H1 (cell line): ENCODE data around the gene CD300LG. TPM values are rescaled to one million over a fixed set of nuclear protein-coding genes. Genes with fewer than 3 reads are reported as not detected.

Source experiments
- CTCF ChIA-PET: fragments of 300-600 bp; sonication (Branson Sonifier 250); formaldehyde crosslinking; loops from one replicate; lab custom pipeline; 2021; ENCODE audit not compliant: partially characterized antibody; lab: Charles Lee
- POLR2A ChIA-PET: fragments of 300-600 bp; sonication (Branson Sonifier 250); formaldehyde crosslinking; loops from one replicate; lab custom pipeline; 2021; ENCODE audit warnings: inconsistent platforms; ENCODE audit not compliant: partially characterized antibody; lab: Charles Lee
- DNase-seq, 2 experiments: peaks; one replicate each; pipeline versions ENCODE4 v3.0.0 to v3.0.0-alpha.2; 2010 to 2022; ENCODE audit warnings: low spot score in 2 of 2, low read depth in 1 of 2, mixed read lengths in 1 of 2
- FAIRE-seq: peaks from 2 replicates; lab custom pipeline; 2011; peaks lifted over from hg19 to GRCh38; lab: Jason Lieb, UNC
- H2AFZ ChIP-seq: 2 replicates; pipeline ENCODE4 v1.8.1; 2012; ENCODE audit warnings: low read length, inconsistent platforms
- H2AK5ac ChIP-seq: 2 replicates; pipeline ENCODE4 v1.6.1; 2013; ENCODE audit warnings: low read depth, low read length
- H2BK120ac ChIP-seq: replicated peaks from 2 replicates; pipeline ENCODE3; 2013; ENCODE audit warnings: low read depth, low read length, inconsistent platforms
- H2BK12ac ChIP-seq: 2 replicates; pipeline ENCODE4 v1.6.1; 2013; ENCODE audit warnings: low read depth, low read length
- H2BK15ac ChIP-seq: 2 replicates; pipeline ENCODE4 v1.6.1; 2013; ENCODE audit warnings: low read length
- H2BK20ac ChIP-seq: 2 replicates; pipeline ENCODE4 v1.6.1; 2013; ENCODE audit warnings: low read length
- H2BK5ac ChIP-seq: 2 replicates; pipeline ENCODE4 v1.6.1; 2013; ENCODE audit warnings: low read depth, low read length
- H3K14ac ChIP-seq: 2 replicates; pipeline ENCODE4 v1.6.1; 2013; ENCODE audit warnings: inconsistent platforms; ENCODE audit not compliant: insufficient read length
- H3K18ac ChIP-seq: 2 replicates; pipeline ENCODE4 v1.6.1; 2013; ENCODE audit warnings: low read length; ENCODE audit errors: extremely low read depth
- H3K23ac ChIP-seq: 2 replicates; pipeline ENCODE4 v1.6.1; 2013; ENCODE audit warnings: inconsistent platforms; ENCODE audit not compliant: insufficient read length
- H3K23me2 ChIP-seq: 2 replicates; pipeline ENCODE4 v1.6.1; 2013; ENCODE audit warnings: low read depth, low read length
- H3K27ac ChIP-seq: 2 replicates; pipeline ENCODE4 v1.6.1; 2011; ENCODE audit warnings: low read depth, low read length, inconsistent platforms
- H3K27me3 ChIP-seq, 4 experiments: replicated peaks in 1 of 4; 1 replicate in 1 of 4; 2 replicates in 3 of 4; pipeline versions ENCODE4 v1.6.1 to v1.8.1; 2011 to 2013; ENCODE audit warnings: low read length in 3 of 4, mild to moderate bottlenecking in 3 of 4, inconsistent platforms in 2 of 4, mixed read lengths in 2 of 4, moderate library complexity in 1 of 4; ENCODE audit not compliant: control insufficient read depth in 3 of 4, insufficient read depth in 3 of 4; ENCODE audit errors: extremely low read depth in 1 of 4
- H3K36me3 ChIP-seq, 4 experiments: 2 replicates each; pipeline versions ENCODE4 v1.6.1 to v1.8.1; 2011 to 2013; ENCODE audit warnings: mild to moderate bottlenecking in 4 of 4, low read length in 3 of 4, moderate library complexity in 2 of 4, control low read depth in 1 of 4, inconsistent platforms in 1 of 4; ENCODE audit not compliant: insufficient read depth in 4 of 4, control insufficient read depth in 2 of 4
- H3K4ac ChIP-seq: replicated peaks from 2 replicates; pipeline ENCODE3; 2013; ENCODE audit warnings: low read length, low read depth, mixed read lengths, inconsistent platforms; ENCODE audit not compliant: insufficient read length
- H3K4me1 ChIP-seq, 4 experiments: replicated peaks in 1 of 4; 1 replicate in 1 of 4; 2 replicates in 3 of 4; pipeline versions ENCODE4 v1.6.1 to v1.8.1; 2011 to 2013; ENCODE audit warnings: low read length in 3 of 4, inconsistent platforms in 2 of 4, mixed read lengths in 1 of 4; ENCODE audit not compliant: insufficient read depth in 4 of 4, control insufficient read depth in 3 of 4
- H3K4me2 ChIP-seq, 2 experiments: 2 replicates each; pipeline versions ENCODE4 v1.6.1 to v1.8.1; 2011 to 2013; ENCODE audit warnings: low read depth in 2 of 2, low read length in 2 of 2, control low read depth in 1 of 2, inconsistent platforms in 1 of 2, mild to moderate bottlenecking in 1 of 2; ENCODE audit not compliant: insufficient read depth in 1 of 2
- H3K4me3 ChIP-seq, 4 experiments: fragments of 200-600, 300-600 bp in 1 of 4; sonication (generic), shearing (Covaris generic), sonication (Bioruptor Twin) in 1 of 4; 2 replicates each; pipeline versions ENCODE4 v1.5.1 to v1.8.1; 2011 to 2016; ENCODE audit warnings: low read length in 4 of 4, low read depth in 3 of 4, control low read depth in 2 of 4, inconsistent platforms in 2 of 4, mild to moderate bottlenecking in 2 of 4, mixed read lengths in 1 of 4, moderate library complexity in 1 of 4; ENCODE audit not compliant: insufficient read depth in 2 of 4; ENCODE audit errors: extremely low read depth in 1 of 4
- H3K56ac ChIP-seq: replicated peaks from 2 replicates; pipeline ENCODE3; 2013; ENCODE audit warnings: low read depth, mild to moderate bottlenecking, mixed read lengths, low read length, inconsistent platforms; ENCODE audit not compliant: insufficient read length
- H3K79me1 ChIP-seq: 2 replicates; pipeline ENCODE4 v1.6.1; 2013; ENCODE audit warnings: low read depth, low read length, control low read depth
- H3K79me2 ChIP-seq, 2 experiments: 2 replicates each; pipeline versions ENCODE4 v1.6.1 to v1.8.1; 2012 to 2013; ENCODE audit warnings: low read length in 2 of 2, mild to moderate bottlenecking in 2 of 2, inconsistent platforms in 1 of 2; ENCODE audit not compliant: insufficient read depth in 2 of 2, control insufficient read depth in 1 of 2
- H3K9ac ChIP-seq, 4 experiments: replicated peaks in 1 of 4; 1 replicate in 1 of 4; 2 replicates in 3 of 4; pipeline versions ENCODE4 v1.6.1 to v1.8.1; 2011 to 2013; ENCODE audit warnings: low read depth in 3 of 4, low read length in 3 of 4, control low read depth in 2 of 4, mild to moderate bottlenecking in 2 of 4, moderate library complexity in 2 of 4, inconsistent platforms in 1 of 4; ENCODE audit errors: extremely low read depth in 1 of 4
- H3K9me3 ChIP-seq, 2 experiments: 2 replicates each; pipeline versions ENCODE4 v1.6.1 to v1.8.1; 2012 to 2013; ENCODE audit warnings: mild to moderate bottlenecking in 2 of 2, moderate library complexity in 2 of 2, control low read depth in 1 of 2, inconsistent platforms in 1 of 2, low read depth in 1 of 2, low read length in 1 of 2, mixed read lengths in 1 of 2; ENCODE audit not compliant: insufficient read depth in 2 of 2
- H4K20me1 ChIP-seq, 2 experiments: replicated peaks in 1 of 2; 2 replicates each; pipeline versions ENCODE3 to v1.8.1; 2011 to 2013; ENCODE audit warnings: inconsistent platforms in 2 of 2, low read length in 2 of 2, mild to moderate bottlenecking in 1 of 2; ENCODE audit not compliant: insufficient read depth in 2 of 2, control insufficient read depth in 1 of 2
- H4K5ac ChIP-seq: 2 replicates; pipeline ENCODE4 v1.6.1; 2013; ENCODE audit warnings: low read length, low read depth, mixed read lengths, inconsistent platforms; ENCODE audit not compliant: insufficient read length
- H4K8ac ChIP-seq: 2 replicates; pipeline ENCODE4 v1.8.0; 2013; ENCODE audit warnings: mild to moderate bottlenecking, moderate library complexity, low read length, inconsistent platforms; ENCODE audit not compliant: insufficient read depth; ENCODE audit errors: extremely low read depth
- H4K91ac ChIP-seq: replicated peaks from 2 replicates; pipeline ENCODE3; 2013; ENCODE audit warnings: low read length, mixed read lengths, inconsistent platforms; ENCODE audit not compliant: insufficient read length
- BACH1 ChIP-seq: IDR thresholded peaks from 2 replicates; pipeline ENCODE4 v1.6.1; 2012; ENCODE audit warnings: low read length, improper control_type of control experiment
- BRCA1 ChIP-seq: IDR thresholded peaks from 2 replicates; pipeline ENCODE4 v1.6.1; 2012; ENCODE audit warnings: low read depth, low read length, improper control_type of control experiment
- CBX5 ChIP-seq: fragments of 300-800, 300-1000 bp; sonication (generic); IDR thresholded peaks from 2 replicates; pipeline ENCODE4 v1.7.1; 2016; ENCODE audit warnings: antibody characterized with exemption, low read length, low read depth
- EGR1 ChIP-seq: IDR thresholded peaks from 2 replicates; pipeline ENCODE4 v1.6.1; 2011; ENCODE audit warnings: low read depth, low read length, borderline replicate concordance
- FOSL1 ChIP-seq: IDR thresholded peaks from 2 replicates; pipeline ENCODE4 v1.6.1; 2011; ENCODE audit warnings: mild to moderate bottlenecking, low read depth, low read length, moderate library complexity; ENCODE audit not compliant: insufficient read depth
- HDAC2 ChIP-seq, 2 experiments: fragments of 300-600 bp in 1 of 2; sonication (generic) in 1 of 2; IDR thresholded peaks; 2 replicates each; pipeline ENCODE4 v1.6.1; 2011 to 2012; ENCODE audit warnings: low read depth in 2 of 2, low read length in 2 of 2, mild to moderate bottlenecking in 2 of 2, moderate library complexity in 2 of 2, borderline replicate concordance in 1 of 2, inconsistent platforms in 1 of 2
- HDAC6 ChIP-seq: IDR thresholded peaks from one replicate; pipeline ENCODE4 v1.7.1; 2012; ENCODE audit warnings: low read depth, mild to moderate bottlenecking, inconsistent platforms, low read length, moderate library complexity
- JUND ChIP-seq: IDR thresholded peaks from 2 replicates; pipeline ENCODE4 v1.6.1; 2011; ENCODE audit warnings: mild to moderate bottlenecking, improper control_type of control experiment, low read length
- POLR2AphosphoS5 ChIP-seq: IDR thresholded peaks from 2 replicates; pipeline ENCODE4 v1.6.1; 2011; ENCODE audit warnings: low read depth, low read length
- RAD21 ChIP-seq, 2 experiments: IDR thresholded peaks in 1 of 2; conservative IDR thresholded peaks in 1 of 2; 2 replicates each; pipeline ENCODE4 v1.6.1; 2011; ENCODE audit warnings: low read depth in 2 of 2, low read length in 2 of 2, improper control_type of control experiment in 1 of 2, inconsistent platforms in 1 of 2, mild to moderate bottlenecking in 1 of 2, moderate library complexity in 1 of 2
- RBBP5 ChIP-seq: IDR thresholded peaks from 2 replicates; pipeline ENCODE4 v1.7.1; 2012; ENCODE audit warnings: low read depth, mild to moderate bottlenecking, inconsistent platforms, low read length, moderate library complexity, borderline replicate concordance
- SP1 ChIP-seq: IDR thresholded peaks from 2 replicates; pipeline ENCODE4 v1.6.1; 2011; ENCODE audit warnings: low read depth, low read length
- WGBS, 2 experiments: shearing (Covaris generic) in 1 of 2; methylation state at CpG; one replicate each; pipeline versions ENCODE4 v1.1.6 to v1.1.7; 2013 to 2015; ENCODE audit warnings: low lambda C conversion rate in 2 of 2, mixed read lengths in 2 of 2, inconsistent platforms in 1 of 2, low coverage in 1 of 2, missing lambda C conversion rate in 1 of 2; ENCODE audit not compliant: insufficient replicate concordance in 2 of 2, insufficient coverage in 1 of 2, insufficient read length in 1 of 2; ENCODE audit errors: extremely low coverage in 1 of 2, missing lambda C conversion rate in 1 of 2; 5-methylcytosine and 5-hydroxymethylcytosine counted together
- polyA plus RNA-seq, 7 experiments: library from polyadenylated mRNA; depleted of rRNA in 3 of 7; stranded (reverse) in 5 of 7; unstranded in 2 of 7; fragments of >200 nt in 5 of 7; fragments of 200-250 nt in 2 of 7; gene quantifications; 1 replicate in 5 of 7; 2 replicates in 1 of 7; 4 replicates in 1 of 7; pipeline versions ENCODE4 v1.2.1 to v1.2.3, GENCODE V29; 2011 to 2013; ENCODE audit warnings: missing spikeins in 2 of 7, mixed read lengths in 2 of 7
- total RNA-seq: library from RNA; stranded (reverse); fragmentation: NEBNext Ultra II Directional; extraction: Animal tissue kit (Norgen Biotek cat#: 25700); gene quantifications from 2 replicates; pipeline ENCODE4 v1.2.1, GENCODE V29; 2021

The CD300LG gene
- total and polyA plus RNA-seq, 2 of the 8 experiments (the other 6 are each of a cell fraction or from before 2014, with no cell fraction given) = 0.06 TPM; not detected in 1

DNA sequence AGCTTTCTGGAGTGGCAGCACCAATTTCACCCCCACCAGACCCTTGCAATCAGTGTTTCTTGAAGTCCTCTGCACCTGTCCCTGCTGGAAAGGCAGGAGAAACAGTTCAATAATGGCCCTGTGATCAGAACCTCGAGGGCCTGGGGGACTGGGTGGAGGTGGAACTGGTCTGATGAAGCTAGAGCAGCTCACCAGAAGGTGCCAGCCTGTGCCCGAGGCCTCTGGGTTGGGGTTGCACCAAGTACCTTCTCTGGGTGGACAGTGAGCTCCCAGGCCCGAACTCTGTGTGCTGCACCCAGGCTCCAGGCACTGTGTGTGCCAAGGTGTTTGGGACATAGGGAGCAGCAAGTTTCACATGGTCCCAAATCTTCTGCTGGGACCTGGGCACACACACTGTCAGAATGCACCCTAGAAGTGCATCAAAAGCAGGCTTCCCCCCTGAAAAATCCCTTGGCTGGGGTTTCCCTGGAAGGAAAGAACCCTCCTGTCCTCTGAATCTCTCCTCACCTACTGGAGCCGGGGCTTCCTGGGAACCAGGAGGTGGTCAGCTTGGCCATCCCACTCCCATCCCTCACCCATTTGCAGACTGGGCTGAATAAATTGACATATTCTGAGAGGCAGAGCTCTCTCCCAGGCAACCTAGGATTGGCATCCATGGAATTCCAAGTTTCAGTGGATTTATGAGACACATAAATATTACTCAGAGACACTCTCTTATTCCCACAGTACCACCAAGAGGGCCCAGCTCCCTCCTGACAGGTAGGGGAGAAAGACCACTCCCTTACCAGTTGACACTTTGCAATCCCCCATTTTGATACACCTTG is 17.4 kb downstream of the CD300LG start:
- Histone ChIP-seq H3K23me2 (no peaks in the 10 kb centered on the region), H4K20me1 (no peaks in the 10 kb centered on the region), H3K14ac (no peak overlapping the region), H3K9ac (no peak overlapping the region), H3K4me3 (no peak overlapping the region), H3K79me1 (no peaks in the 10 kb centered on the region), H2BK15ac (no peak overlapping the region), H3K9me3 (no peaks in the 10 kb centered on the region), H3K18ac (no peak overlapping the region), H3K4me1 (no peaks in the 10 kb centered on the region), H3K23ac (no peak overlapping the region), H2AK5ac (no peak overlapping the region), H4K91ac (no peak overlapping the region), H3K27me3 (peaks cover 0 to 2% (median 0%) of the 10 kb centered on the region in 4 experiments; a peak in 2 of 7 replicates), H2BK12ac (no peak overlapping the region), H2BK120ac (no peak overlapping the region), H2AFZ (no peak overlapping the region), H3K56ac (no peak overlapping the region), H3K4ac (no peak overlapping the region), H3K4me2 (no peak overlapping the region), H3K27ac (no peak overlapping the region), H3K36me3 (no peaks in the 10 kb centered on the region), H4K8ac (peak overlapping the region; percentile 62; the same call in 1 of the 2 replicates), H4K5ac (no peak overlapping the region), H3K79me2 (no peaks in the 10 kb centered on the region), H2BK20ac (no peak overlapping the region), H2BK5ac (no peak overlapping the region)
- WGBS, 2 experiments = 79% methylated on average over 4 of the region's 4 CpGs; no CpG with 5 or more reads in 1 of the 2 experiments
- ChIA-PET POLR2A (interaction anchor here (1.1 to 1.3 kb wide), 2 partner anchors 17 to 18 kb away, joined by 3 to 4 read pairs; partner anchors contain the start of gene CD300LG), CTCF (interaction anchor here (0.7 to 6.6 kb wide), 6 partner anchors 15 to 824 kb away, joined by 3 to 61 read pairs (median 6); partner anchors contain the start of gene CD300LG)
- FAIRE-seq (no peak), DNase-seq (no peak)
- no peak for TF ChIP-seq EGR1
- TF ChIP-seq SP1 = no peak
- TF ChIP-seq HDAC2 (IDR thresholded peaks at IDR 0.05; ENCODE audit: borderline replicate concordance in 1 of 2, low read depth in 2 of 2, low read length in 2 of 2) = no peak
- no peak for TF ChIP-seq RBBP5
- TF ChIP-seq JUND = no peak
- TF ChIP-seq CBX5 = no peak
- no peak for TF ChIP-seq FOSL1
- no peak for TF ChIP-seq HDAC6
- TF ChIP-seq BACH1 = no peak
- TF ChIP-seq POLR2AphosphoS5 = no peak
- TF ChIP-seq RAD21 (IDR thresholded peaks at IDR 0.05 in 1 of 2, conservative IDR thresholded peaks at IDR 0.05 in 1 of 2; ENCODE audit: low read depth in 2 of 2, low read length in 2 of 2) = no peak
- no peak for TF ChIP-seq BRCA1
